ENCODE data around the gene NEUROG2. TPM values are rescaled to one million over a fixed set of nuclear protein-coding genes. Genes with fewer than 3 reads are reported as not detected.

NEUROG2 gene
- total and polyA plus RNA-seq, 9 of the 15 experiments (the other 6 are each of a cell fraction or from before 2014, with no cell fraction given), result 0.07 TPM; not detected in 7

DNA sequence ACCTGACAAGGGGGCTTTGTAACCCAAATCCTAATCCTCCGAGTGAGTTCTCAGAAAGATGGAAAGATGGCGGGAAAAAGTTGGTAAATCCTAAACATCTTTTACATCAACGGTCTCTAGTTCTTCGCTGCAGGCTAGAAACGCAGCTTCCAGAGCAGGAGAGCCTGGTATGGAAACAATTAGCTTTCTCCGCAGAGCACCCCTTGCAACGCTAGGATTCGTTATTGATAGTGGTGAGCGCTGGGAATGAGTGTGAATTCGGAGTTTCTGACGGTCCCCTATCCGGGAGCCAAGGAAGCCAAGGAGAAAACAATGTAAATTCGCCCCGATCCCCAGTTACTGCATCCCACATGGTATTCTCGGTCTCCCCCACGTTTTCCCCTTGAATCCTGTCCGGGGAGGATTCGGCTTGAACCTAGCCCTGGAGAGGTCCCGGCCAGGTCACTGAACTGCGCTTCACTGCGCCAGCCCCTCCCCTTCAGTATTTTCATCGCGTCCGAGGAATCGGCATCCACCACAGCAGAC lies 4.7 kb upstream of the NEUROG2 start:
- intact Hi-C loops (cut with micrococcal nuclease), result loop anchor here (5.0 kb wide), 4 partner anchors 103 to 443 kb away; no protein-coding TSS in a partner anchor
- H2AFZ ChIP-seq (ENCODE audit: low read depth, low read length), result no peak overlapping the region
- no peak for FAIRE-seq
- no peak for DNase-seq (ENCODE audit: extremely low read depth in 1 of 4, low spot score in 3 of 4)
- CTCF ChIA-PET (ENCODE audit: low intra/inter-chr PET ratio), result no interaction called here
- POLR2A ChIA-PET, result interaction anchor here (0.7 kb wide), 1 partner anchor 29 kb away, joined by 3 read pairs; no protein-coding TSS in a partner anchor
- H3K36me3 ChIP-seq (ENCODE audit: control insufficient read depth, insufficient read depth, low read length), result no peaks in the 10 kb centered on the region
- H3K4me1 ChIP-seq (replicated peaks in 1 of 2; ENCODE audit: control insufficient read depth in 2 of 2, insufficient read depth in 2 of 2, low read length in 2 of 2), result peaks cover 0 to 28% of the 10 kb centered on the region in 2 experiments; a peak in 4 of 5 replicates
- no peak overlapping the region for H3K9ac ChIP-seq (ENCODE audit: insufficient read depth in 1 of 2, low read depth in 2 of 2, low read length in 2 of 2)
- H3K4me3 ChIP-seq, result no peak overlapping the region
- no peaks in the 10 kb centered on the region for H3K9me1 ChIP-seq (ENCODE audit: control insufficient read depth, insufficient read depth, low read length)
- peaks cover 52% of the 10 kb centered on the region in 2 experiments for H3K27me3 ChIP-seq (ENCODE audit: control insufficient read depth in 2 of 2, insufficient read depth in 2 of 2, low read length in 2 of 2)
- no peaks in the 10 kb centered on the region for H3K9me3 ChIP-seq (replicated peaks; ENCODE audit: control insufficient read depth, insufficient read depth, low read depth, low read length)
- BruUV-seq (replicated peaks), result no TSS peak
- no peak overlapping the region for H3K27ac ChIP-seq (ENCODE audit: extremely low read depth, low read depth, low read length)
- WGBS (ENCODE audit: insufficient coverage, low coverage, missing lambda C conversion rate), result 13% methylated on average over 24 of the region's 25 CpGs
- in situ Hi-C loops (cut with MboI), result loop anchor here (10.0 kb wide), 2 partner anchors 244 to 416 kb away; no protein-coding TSS in a partner anchor
- no peak for ATAC-seq
- no peak for TF ChIP-seq MAFK (IDR thresholded peaks at IDR 0.05; ENCODE audit: low read length)
- H4K20me1 ChIP-seq (replicated peaks; ENCODE audit: control insufficient read depth, insufficient read depth, low read length), result no peaks in the 10 kb centered on the region
- H3K79me2 ChIP-seq (ENCODE audit: control insufficient read depth, insufficient read depth, low read length), result no peaks in the 10 kb centered on the region
- H3K4me2 ChIP-seq (ENCODE audit: insufficient read depth, low read length), result peak overlapping the region; percentile 37; the same call in 1 of the 2 replicates

GRCh38 chr4:112519689-112520597 lies 4.0 kb upstream of the NEUROG2 start:
- ChIA-PET CTCF (ENCODE audit: low intra/inter-chr PET ratio) (no interaction called here), POLR2A (interaction anchor here (0.7 kb wide), 1 partner anchor 30 kb away, joined by 3 read pairs; no protein-coding TSS in a partner anchor)
- Histone ChIP-seq H3K9me3 (replicated peaks; ENCODE audit: control insufficient read depth, insufficient read depth, low read depth, low read length) (no peaks in the 10 kb centered on the region), H4K20me1 (replicated peaks; ENCODE audit: control insufficient read depth, insufficient read depth, low read length) (no peaks in the 10 kb centered on the region), H2AFZ (ENCODE audit: low read depth, low read length) (no peak overlapping the region), H3K4me3 (no peak overlapping the region), H3K27me3 (ENCODE audit: control insufficient read depth in 2 of 2, insufficient read depth in 2 of 2, low read length in 2 of 2) (peaks cover 57 to 59% of the 10 kb centered on the region in 2 experiments), H3K9me1 (ENCODE audit: control insufficient read depth, insufficient read depth, low read length) (no peaks in the 10 kb centered on the region), H3K4me2 (ENCODE audit: insufficient read depth, low read length) (no peak overlapping the region; the same call in 1 of the 2 replicates), H3K36me3 (ENCODE audit: control insufficient read depth, insufficient read depth, low read length) (no peaks in the 10 kb centered on the region), H3K27ac (ENCODE audit: extremely low read depth, low read depth, low read length) (no peak overlapping the region), H3K79me2 (ENCODE audit: control insufficient read depth, insufficient read depth, low read length) (no peaks in the 10 kb centered on the region), H3K9ac (ENCODE audit: insufficient read depth in 1 of 2, low read depth in 2 of 2, low read length in 2 of 2) (no peak overlapping the region), H3K4me1 (replicated peaks in 1 of 2; ENCODE audit: control insufficient read depth in 2 of 2, insufficient read depth in 2 of 2, low read length in 2 of 2) (peaks cover 0 to 35% of the 10 kb centered on the region in 2 experiments; a peak in 4 of 5 replicates)
- FAIRE-seq (peak; percentile 54), DNase-seq (ENCODE audit: extremely low read depth in 1 of 4, low spot score in 3 of 4) (peak in 1 of 4 experiments; percentile 32), ATAC-seq (no peak)
- BruUV-seq (replicated peaks), result no TSS peak
- intact Hi-C loops (cut with micrococcal nuclease), result loop anchor here (5.0 kb wide), 4 partner anchors 103 to 443 kb away; no protein-coding TSS in a partner anchor
- WGBS (ENCODE audit: insufficient coverage, low coverage, missing lambda C conversion rate), result 10% methylated on average over 21 of the region's 21 CpGs
- in situ Hi-C loops (cut with MboI), result loop anchor here (10.0 kb wide), 2 partner anchors 245 to 415 kb away; no protein-coding TSS in a partner anchor
- TF ChIP-seq YY1 (IDR thresholded peaks at IDR 0.05; ENCODE audit: borderline replicate concordance in 1 of 3, control insufficient read depth in 1 of 3, extremely low read depth in 1 of 3, insufficient read depth in 3 of 3, insufficient read length in 1 of 3, insufficient replicate concordance in 2 of 3, low read depth in 1 of 3, low read length in 2 of 3) (peak in 1 of 3 experiments; percentile 10), ZC3H11A (IDR thresholded peaks at IDR 0.05; ENCODE audit: low read depth, low read length) (no peak), CEBPG (CRISPR knock-in tag; IDR thresholded peaks at IDR 0.05) (peak; percentile 30; the same call in 1 of the 2 replicates), CEBPG (tag; conservative IDR thresholded peaks at IDR 0.05 in 1 of 2, IDR thresholded peaks at IDR 0.05 in 1 of 2) (no peak), CBX8 (IDR thresholded peaks at IDR 0.05; ENCODE audit: borderline replicate concordance, extremely low read depth, low read depth, low read length, poor library complexity, severe bottlenecking) (peak; percentile 55)
- TF ChIP-seq, protein P1, sequence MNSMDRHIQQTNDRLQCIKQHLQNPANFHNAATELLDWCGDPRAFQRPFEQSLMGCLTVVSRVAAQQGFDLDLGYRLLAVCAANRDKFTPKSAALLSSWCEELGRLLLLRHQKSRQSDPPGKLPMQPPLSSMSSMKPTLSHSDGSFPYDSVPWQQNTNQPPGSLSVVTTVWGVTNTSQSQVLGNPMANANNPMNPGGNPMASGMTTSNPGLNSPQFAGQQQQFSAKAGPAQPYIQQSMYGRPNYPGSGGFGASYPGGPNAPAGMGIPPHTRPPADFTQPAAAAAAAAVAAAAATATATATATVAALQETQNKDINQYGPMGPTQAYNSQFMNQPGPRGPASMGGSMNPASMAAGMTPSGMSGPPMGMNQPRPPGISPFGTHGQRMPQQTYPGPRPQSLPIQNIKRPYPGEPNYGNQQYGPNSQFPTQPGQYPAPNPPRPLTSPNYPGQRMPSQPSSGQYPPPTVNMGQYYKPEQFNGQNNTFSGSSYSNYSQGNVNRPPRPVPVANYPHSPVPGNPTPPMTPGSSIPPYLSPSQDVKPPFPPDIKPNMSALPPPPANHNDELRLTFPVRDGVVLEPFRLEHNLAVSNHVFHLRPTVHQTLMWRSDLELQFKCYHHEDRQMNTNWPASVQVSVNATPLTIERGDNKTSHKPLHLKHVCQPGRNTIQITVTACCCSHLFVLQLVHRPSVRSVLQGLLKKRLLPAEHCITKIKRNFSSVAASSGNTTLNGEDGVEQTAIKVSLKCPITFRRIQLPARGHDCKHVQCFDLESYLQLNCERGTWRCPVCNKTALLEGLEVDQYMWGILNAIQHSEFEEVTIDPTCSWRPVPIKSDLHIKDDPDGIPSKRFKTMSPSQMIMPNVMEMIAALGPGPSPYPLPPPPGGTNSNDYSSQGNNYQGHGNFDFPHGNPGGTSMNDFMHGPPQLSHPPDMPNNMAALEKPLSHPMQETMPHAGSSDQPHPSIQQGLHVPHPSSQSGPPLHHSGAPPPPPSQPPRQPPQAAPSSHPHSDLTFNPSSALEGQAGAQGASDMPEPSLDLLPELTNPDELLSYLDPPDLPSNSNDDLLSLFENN (IDR thresholded peaks at IDR 0.05; ENCODE audit: low read depth in 2 of 2, low read length in 2 of 2), result no peak

Data from K562 (cell line).